ENCODE data around the gene ZFYVE19. TPM values are rescaled to one million over a fixed set of nuclear protein-coding genes. Genes with fewer than 3 reads are reported as not detected.

The ZFYVE19 gene
- total and polyA plus RNA-seq, 4 experiments from 2014 or later = 10.4 to 35.0 (median 27.2) TPM

DNA sequence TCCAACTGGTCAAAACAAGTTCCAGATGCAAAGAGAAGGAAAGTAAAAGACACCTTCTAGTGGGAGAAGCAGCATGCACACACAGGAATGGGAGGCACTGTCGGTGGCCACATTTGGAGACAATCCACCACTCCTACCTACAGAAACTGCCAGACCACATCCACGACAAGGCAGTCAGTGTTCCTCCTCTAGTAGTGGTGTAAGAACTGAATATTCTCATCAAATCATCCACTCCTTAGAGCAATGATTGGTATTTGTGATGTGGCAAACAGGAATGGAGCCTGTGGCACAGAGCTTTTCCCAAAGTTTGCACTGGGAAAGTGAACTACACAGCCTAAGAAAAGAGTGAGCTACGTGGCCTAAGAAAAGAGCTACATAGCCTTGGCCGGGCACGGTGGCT is 31.9 kb downstream of the ZFYVE19 start:
- Mint-ChIP-seq H3K9me3 (no peaks in the 10 kb centered on the region), H3K36me3 (peaks cover 0 to 1% of the 10 kb centered on the region in 2 donors), H3K27me3 (peaks cover 0 to 2% of the 10 kb centered on the region in 2 donors), H3K27ac (peak overlapping the region in 1 of 7 donors; percentile 12), H3K4me3 (no peak overlapping the region), H3K4me1 (peaks cover 0 to 5% (median 3%) of the 10 kb centered on the region in 4 donors)
- ChIA-PET CTCF (ENCODE audit: partially characterized antibody) (interaction anchor here (3.2 kb wide), 1 partner anchor 19 kb away, joined by 16 read pairs; no protein-coding TSS in a partner anchor), POLR2A (ENCODE audit: partially characterized antibody) (no interaction called here)
- H3K36me3 ChIP-seq (ENCODE audit: insufficient read depth, low read length) = no peaks in the 10 kb centered on the region
- peaks cover 3% of the 10 kb centered on the region for H3K4me1 ChIP-seq (ENCODE audit: insufficient read depth, low read length)
- H3K4me3 ChIP-seq (ENCODE audit: low read length in 2 of 2) = no peak overlapping the region
- H3K27me3 ChIP-seq (ENCODE audit: insufficient read depth, low read length) = no peaks in the 10 kb centered on the region
- H3K27ac ChIP-seq (ENCODE audit: low read depth, low read length) = no peak overlapping the region
- H3K9me3 ChIP-seq (ENCODE audit: control insufficient read depth in 1 of 2, low read length in 2 of 2) = no peaks in the 10 kb centered on the region
- intact Hi-C loops (cut with micrococcal nuclease) = no loop called here
- no peak for DNase-seq

DNA sequence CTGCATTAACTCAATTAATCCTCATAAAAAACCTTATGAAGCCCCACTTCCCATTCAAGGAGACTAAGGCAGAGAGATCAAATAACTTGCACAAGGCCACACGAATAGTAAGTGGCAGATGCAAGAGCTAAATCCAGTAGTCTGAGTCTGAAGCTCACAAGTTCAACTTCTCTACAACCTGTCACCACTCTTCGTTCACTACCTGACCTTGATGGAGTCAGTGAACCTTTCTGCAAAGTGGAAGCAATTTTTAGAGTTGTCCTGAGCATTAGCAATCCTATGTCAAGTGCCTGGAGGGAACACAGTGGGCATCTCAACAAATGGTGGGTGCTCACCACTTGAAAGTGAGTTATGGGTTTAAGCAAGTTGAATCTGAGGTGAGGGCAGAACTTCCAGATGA is 34.9 kb downstream of the ZFYVE19 start:
- peaks cover 25% of the 10 kb centered on the region for H3K4me1 ChIP-seq (ENCODE audit: insufficient read depth, low read length)
- Mint-ChIP-seq H3K27me3 (peaks cover 0 to 2% of the 10 kb centered on the region in 2 donors), H3K4me3 (peak overlapping the region in 5 of 8 donors; percentile 15 to 55 (median 28)), H3K4me1 (peaks cover 5 to 24% (median 13%) of the 10 kb centered on the region in 4 donors), H3K27ac (no peak overlapping the region), H3K9me3 (no peaks in the 10 kb centered on the region), H3K36me3 (peaks cover 0 to 3% of the 10 kb centered on the region in 2 donors)
- H3K4me3 ChIP-seq (ENCODE audit: low read length in 2 of 2) = no peak overlapping the region
- no peak for DNase-seq
- H3K9me3 ChIP-seq (ENCODE audit: control insufficient read depth in 1 of 2, low read length in 2 of 2) = no peaks in the 10 kb centered on the region
- ChIA-PET POLR2A (ENCODE audit: partially characterized antibody) (no interaction called here), CTCF (ENCODE audit: partially characterized antibody) (interaction anchor here (0.6 to 1.5 kb wide), 2 partner anchors 16 to 19 kb away, joined by 4 to 7 read pairs; no protein-coding TSS in a partner anchor)
- intact Hi-C loops (cut with micrococcal nuclease) = no loop called here
- H3K36me3 ChIP-seq (ENCODE audit: insufficient read depth, low read length) = no peaks in the 10 kb centered on the region
- no peak overlapping the region for H3K27ac ChIP-seq (ENCODE audit: low read depth, low read length)
- no peaks in the 10 kb centered on the region for H3K27me3 ChIP-seq (ENCODE audit: insufficient read depth, low read length)

DNA sequence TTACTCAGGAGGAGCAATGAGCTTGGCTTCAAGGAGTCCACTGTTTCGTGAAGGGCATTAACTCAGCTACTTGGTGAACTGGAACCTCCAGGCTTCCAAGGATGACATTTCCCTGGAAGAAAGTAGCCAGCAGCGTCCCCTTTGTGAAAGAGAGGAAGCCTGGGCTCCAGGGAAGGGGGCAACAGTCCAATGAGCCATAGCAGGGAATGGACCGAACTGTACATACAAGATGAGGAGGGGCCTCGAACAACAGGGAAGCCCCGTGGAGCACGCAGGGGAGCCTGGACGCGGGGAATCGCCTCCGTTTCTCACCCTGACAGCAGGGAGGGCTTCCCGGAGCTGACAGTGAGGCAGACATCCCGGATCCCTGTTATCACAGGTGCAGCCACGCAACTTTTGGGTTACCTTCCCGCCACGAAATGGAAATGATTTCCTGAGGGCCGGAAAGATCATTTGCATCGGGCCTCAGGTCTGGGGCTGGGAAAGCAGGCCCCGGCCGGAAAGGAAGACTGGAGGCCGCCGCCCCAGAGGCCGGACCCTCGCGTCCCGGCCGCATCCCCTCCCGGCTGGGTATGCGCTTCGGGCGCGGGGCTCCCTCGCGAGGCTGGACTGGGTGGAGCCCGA is 36.5 kb downstream of the ZFYVE19 start:
- Mint-ChIP-seq H3K4me3 (peak overlapping the region; percentile 78 to 86 (median 84)), H3K27ac (peak overlapping the region in 2 of 7 donors; percentile 13 to 46), H3K9me3 (no peaks in the 10 kb centered on the region), H3K36me3 (peaks cover 0 to 3% of the 10 kb centered on the region in 2 donors), H3K27me3 (peaks cover 0 to 2% of the 10 kb centered on the region in 2 donors), H3K4me1 (peaks cover 12 to 39% (median 22%) of the 10 kb centered on the region in 4 donors)
- peak overlapping the region in 1 of 2 donors; percentile 63 for H3K4me3 ChIP-seq (ENCODE audit: low read length in 2 of 2)
- peaks cover 35% of the 10 kb centered on the region for H3K4me1 ChIP-seq (ENCODE audit: insufficient read depth, low read length)
- DNase-seq = no peak
- no peaks in the 10 kb centered on the region for H3K27me3 ChIP-seq (ENCODE audit: insufficient read depth, low read length)
- H3K36me3 ChIP-seq (ENCODE audit: insufficient read depth, low read length) = no peaks in the 10 kb centered on the region
- ChIA-PET CTCF (ENCODE audit: partially characterized antibody) (interaction anchor here (1.2 to 3.2 kb wide), 3 partner anchors 15 to 52 kb away, joined by 3 to 24 read pairs (median 3); no protein-coding TSS in a partner anchor), POLR2A (ENCODE audit: partially characterized antibody) (interaction anchor here (0.6 to 2.1 kb wide), 4 partner anchors 10 to 79 kb away, joined by 3 to 8 read pairs (median 4); partner anchors contain the start of genes DNAJC17, GCHFR, VPS18 and ZFYVE19)
- no peaks in the 10 kb centered on the region for H3K9me3 ChIP-seq (ENCODE audit: control insufficient read depth in 1 of 2, low read length in 2 of 2)
- intact Hi-C loops (cut with micrococcal nuclease) = no loop called here
- H3K27ac ChIP-seq (ENCODE audit: low read depth, low read length) = no peak overlapping the region

DNA sequence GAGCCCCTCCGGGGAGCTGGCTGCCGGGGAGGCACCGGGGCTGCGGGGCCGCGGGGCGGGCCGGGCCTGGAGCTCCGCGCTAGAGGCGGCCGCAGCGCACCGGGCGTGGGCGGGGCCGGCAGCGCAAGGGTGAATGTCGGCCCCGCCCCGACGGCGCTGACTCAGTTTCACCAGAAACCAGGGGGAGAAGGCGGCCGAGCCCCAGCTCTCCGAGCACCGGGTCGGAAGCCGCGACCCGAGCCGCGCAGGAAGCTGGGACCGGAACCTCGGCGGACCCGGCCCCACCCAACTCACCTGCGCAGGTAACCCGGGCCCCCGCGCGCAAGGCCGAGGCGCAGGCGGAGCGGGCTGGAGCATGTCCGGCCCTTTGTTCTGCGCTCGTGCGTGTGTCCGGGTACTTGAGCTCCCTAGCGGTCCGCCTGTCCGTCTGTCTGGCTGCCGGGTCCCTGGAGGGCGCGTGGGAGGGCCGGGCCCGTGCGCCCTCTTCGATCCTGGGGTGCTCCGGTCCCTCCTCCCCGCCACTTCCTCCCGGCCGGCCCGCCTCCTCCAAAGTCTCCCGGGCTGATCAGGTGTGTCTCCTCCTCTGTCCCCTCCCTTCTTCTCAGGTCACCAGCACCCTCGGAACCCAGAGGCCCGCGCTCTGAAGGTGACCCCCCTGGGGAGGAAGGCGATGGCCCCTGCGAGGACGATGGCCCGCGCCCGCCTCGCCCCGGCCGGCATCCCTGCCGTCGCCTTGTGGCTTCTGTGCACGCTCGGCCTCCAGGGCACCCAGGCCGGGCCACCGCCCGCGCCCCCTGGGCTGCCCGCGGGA is 37.2 kb downstream of the ZFYVE19 start, which contains the start of gene SPINT1:
TSS of gene SPINT1 (plus strand) at position 164 of the 811 bp plus-strand sequence. CDS start at position 671, 507 bp downstream.
- DNase-seq = peak; percentile 22 to 44 (median 28)
- H3K36me3 Mint-ChIP-seq = peaks cover 0 to 3% of the 10 kb centered on the region in 2 donors

DNA sequence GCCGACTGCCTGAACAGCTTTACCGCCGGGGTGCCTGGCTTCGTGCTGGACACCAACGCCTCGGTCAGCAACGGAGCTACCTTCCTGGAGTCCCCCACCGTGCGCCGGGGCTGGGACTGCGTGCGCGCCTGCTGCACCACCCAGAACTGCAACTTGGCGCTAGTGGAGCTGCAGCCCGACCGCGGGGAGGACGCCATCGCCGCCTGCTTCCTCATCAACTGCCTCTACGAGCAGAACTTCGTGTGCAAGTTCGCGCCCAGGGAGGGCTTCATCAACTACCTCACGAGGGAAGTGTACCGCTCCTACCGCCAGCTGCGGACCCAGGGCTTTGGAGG is 37.8 kb downstream of the ZFYVE19 start:
- no peaks in the 10 kb centered on the region for H3K36me3 ChIP-seq (ENCODE audit: insufficient read depth, low read length)
- Mint-ChIP-seq H3K9me3 (no peaks in the 10 kb centered on the region), H3K27ac (peak overlapping the region in 6 of 7 donors; percentile 22 to 85 (median 62)), H3K36me3 (peaks cover 0 to 3% of the 10 kb centered on the region in 2 donors), H3K4me3 (peak overlapping the region; percentile 84 to 90 (median 86)), H3K27me3 (peaks cover 0 to 2% of the 10 kb centered on the region in 2 donors), H3K4me1 (peaks cover 12 to 39% (median 23%) of the 10 kb centered on the region in 4 donors)
- no peaks in the 10 kb centered on the region for H3K9me3 ChIP-seq (ENCODE audit: control insufficient read depth in 1 of 2, low read length in 2 of 2)
- peak overlapping the region; percentile 42 to 63 for H3K4me3 ChIP-seq (ENCODE audit: low read length in 2 of 2)
- POLR2A ChIA-PET (ENCODE audit: partially characterized antibody) = interaction anchor here (1.0 to 2.1 kb wide), 4 partner anchors 37 to 386 kb away, joined by 3 to 8 read pairs (median 4); partner anchors contain the start of genes CHP1, DNAJC17, EXD1 and GCHFR
- H3K4me1 ChIP-seq (ENCODE audit: insufficient read depth, low read length) = peaks cover 35% of the 10 kb centered on the region
- CTCF ChIA-PET (ENCODE audit: partially characterized antibody) = interaction anchor here (1.2 to 3.2 kb wide), 4 partner anchors 14 to 51 kb away, joined by 3 to 24 read pairs (median 3); no protein-coding TSS in a partner anchor
- intact Hi-C loops (cut with micrococcal nuclease) = no loop called here
- peak in 4 of 5 donors; percentile 26 to 30 (median 28) for DNase-seq
- no peaks in the 10 kb centered on the region for H3K27me3 ChIP-seq (ENCODE audit: insufficient read depth, low read length)
- H3K27ac ChIP-seq (ENCODE audit: low read depth, low read length) = no peak overlapping the region

More for the DNA sequence above, 37.2 kb downstream of the ZFYVE19 start, which contains the start of gene SPINT1:
- Mint-ChIP-seq H3K9me3 (no peaks in the 10 kb centered on the region), H3K4me3 (peak within 1 kb of the TSS; percentile 84 to 90 (median 86)), H3K4me1 (peaks cover 12 to 39% (median 23%) of the 10 kb centered on the region in 4 donors), H3K27ac (peak within 1 kb of the TSS; percentile 13 to 85 (median 62)), H3K27me3 (peaks cover 0 to 2% of the 10 kb centered on the region in 2 donors)
- H3K27me3 ChIP-seq (ENCODE audit: insufficient read depth, low read length) = no peaks in the 10 kb centered on the region
- no peaks in the 10 kb centered on the region for H3K36me3 ChIP-seq (ENCODE audit: insufficient read depth, low read length)
- no peaks in the 10 kb centered on the region for H3K9me3 ChIP-seq (ENCODE audit: control insufficient read depth in 1 of 2, low read length in 2 of 2)
- peaks cover 35% of the 10 kb centered on the region for H3K4me1 ChIP-seq (ENCODE audit: insufficient read depth, low read length)
- CTCF ChIA-PET (ENCODE audit: partially characterized antibody) = interaction anchor here (1.2 to 3.2 kb wide), 4 partner anchors 14 to 51 kb away, joined by 3 to 24 read pairs (median 3); no protein-coding TSS in a partner anchor
- intact Hi-C loops (cut with micrococcal nuclease) = no loop called here
- peak within 1 kb of the TSS; percentile 42 to 63 for H3K4me3 ChIP-seq (ENCODE audit: low read length in 2 of 2)
- POLR2A ChIA-PET (ENCODE audit: partially characterized antibody) = interaction anchor here (0.6 to 2.1 kb wide), 5 partner anchors 11 to 387 kb away, joined by 3 to 8 read pairs (median 3); partner anchors contain the start of genes CHP1, DNAJC17, EXD1 and GCHFR
- H3K27ac ChIP-seq (ENCODE audit: low read depth, low read length) = no peak within 1 kb of the TSS

DNA sequence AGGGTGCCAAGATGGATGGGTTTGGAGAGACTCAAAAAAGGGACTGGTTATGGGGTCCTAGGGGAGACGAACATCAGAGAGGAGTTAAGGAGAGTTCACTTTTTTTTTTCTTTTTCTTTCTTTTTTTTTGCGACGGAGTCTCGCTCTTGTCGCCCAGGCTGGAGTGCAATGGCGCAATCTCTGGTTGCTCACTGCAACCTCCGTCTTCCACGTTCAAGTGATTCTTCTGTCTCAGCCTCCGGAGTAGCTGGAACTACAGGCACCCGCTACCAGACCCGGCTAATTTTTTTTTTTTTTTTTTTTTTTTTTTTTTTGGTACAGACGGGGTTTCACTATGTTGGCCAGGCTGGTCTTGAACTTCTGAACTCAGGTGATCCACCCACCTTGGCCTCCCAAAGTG is 38.1 kb downstream of the ZFYVE19 start:
- Mint-ChIP-seq H3K4me1 (peaks cover 12 to 39% (median 23%) of the 10 kb centered on the region in 4 donors), H3K27me3 (peaks cover 0 to 2% of the 10 kb centered on the region in 2 donors), H3K27ac (peak overlapping the region; percentile 3 to 85 (median 62)), H3K4me3 (peak overlapping the region; percentile 84 to 90 (median 86)), H3K36me3 (peaks cover 0 to 3% of the 10 kb centered on the region in 2 donors), H3K9me3 (no peaks in the 10 kb centered on the region)
- Histone ChIP-seq H3K36me3 (ENCODE audit: insufficient read depth, low read length) (no peaks in the 10 kb centered on the region), H3K27ac (ENCODE audit: low read depth, low read length) (no peak overlapping the region), H3K9me3 (ENCODE audit: control insufficient read depth in 1 of 2, low read length in 2 of 2) (no peaks in the 10 kb centered on the region), H3K4me1 (ENCODE audit: insufficient read depth, low read length) (peaks cover 35% of the 10 kb centered on the region), H3K4me3 (ENCODE audit: low read length in 2 of 2) (peak overlapping the region; percentile 42 to 63), H3K27me3 (ENCODE audit: insufficient read depth, low read length) (no peaks in the 10 kb centered on the region)
- DNase-seq = no peak
- POLR2A ChIA-PET (ENCODE audit: partially characterized antibody) = interaction anchor here (1.2 to 2.1 kb wide), 3 partner anchors 38 to 386 kb away, joined by 3 to 8 read pairs (median 5); partner anchors contain the start of genes CHP1, DNAJC17, EXD1 and VPS18
- intact Hi-C loops (cut with micrococcal nuclease) = no loop called here
- CTCF ChIA-PET (ENCODE audit: partially characterized antibody) = interaction anchor here (1.2 to 3.2 kb wide), 3 partner anchors 13 to 50 kb away, joined by 3 to 24 read pairs (median 3); no protein-coding TSS in a partner anchor
